K562 (cell line): ENCODE measurements around the gene DNAH10. TPM values are rescaled to one million over a fixed set of nuclear protein-coding genes. Genes with fewer than 3 reads are reported as not detected.
A peak's percentile ranks its signal among the peaks of the same experiment; 100 is the strongest.

Source experiments
- ATAC-seq: fragments of 200-7000 bp; cut with Tn5 transposase; 3 replicates; pipeline ENCODE4 v1.9.1; 2020; ENCODE audit warnings: moderate library complexity
- BruUV-seq: library from RNA; stranded (reverse); fragments of 400-500 nt; replicated peaks from 2 replicates; lab custom pipeline; 2021; lab: Mats Ljungman, UMichigan
- CTCF ChIA-PET: fragments of 300-600 bp; formaldehyde crosslinking; extraction: SDS; loops from one replicate; lab custom pipeline; 2021; ENCODE audit warnings: low intra/inter-chr PET ratio; lab: Yijun Ruan, JAX
- POLR2A ChIA-PET: fragments of 300-600, 350-650 bp; sonication (Branson Sonifier 250); formaldehyde crosslinking; extraction: SDS; loops from one replicate; lab custom pipeline; 2021; ENCODE audit warnings: antibody characterized with exemption, inconsistent platforms; lab: Yijun Ruan, JAX
- DNase-seq, 4 experiments: peaks; one replicate each; pipeline versions ENCODE4 v3.0.0 to v3.0.0-alpha.2; 2011 to 2018; ENCODE audit warnings: low spot score in 3 of 4, mixed read lengths in 3 of 4; ENCODE audit errors: extremely low read depth in 1 of 4
- FAIRE-seq: peaks from 2 replicates; lab custom pipeline; 2011; peaks lifted over from hg19 to GRCh38; lab: Jason Lieb, UNC
- H2AFZ ChIP-seq: 2 replicates; pipeline ENCODE4 v1.6.0; 2011; ENCODE audit warnings: low read depth, low read length, control low read depth, inconsistent platforms
- H3K27ac ChIP-seq: fragments of 200-600 bp; 3 replicates; pipeline ENCODE4 v1.8.0; 2011; ENCODE audit warnings: low read depth, mild to moderate bottlenecking, control low read depth, inconsistent platforms, low read length, moderate library complexity, mixed read lengths; ENCODE audit errors: extremely low read depth
- H3K27me3 ChIP-seq, 2 experiments: fragments of 300-600 bp in 1 of 2; 2 replicates in 1 of 2; 3 replicates in 1 of 2; pipeline versions ENCODE4 v1.6.0 to v1.8.0; 2011; ENCODE audit warnings: inconsistent platforms in 2 of 2, low read length in 2 of 2, mild to moderate bottlenecking in 1 of 2, mixed read lengths in 1 of 2, moderate library complexity in 1 of 2; ENCODE audit not compliant: control insufficient read depth in 2 of 2, insufficient read depth in 2 of 2
- H3K36me3 ChIP-seq: fragments of 300-600 bp; 3 replicates; pipeline ENCODE4 v1.8.0; 2011; ENCODE audit warnings: mild to moderate bottlenecking, low read length, inconsistent platforms; ENCODE audit not compliant: control insufficient read depth, insufficient read depth
- H3K4me1 ChIP-seq, 2 experiments: fragments of 200-600 bp in 1 of 2; replicated peaks in 1 of 2; 2 replicates in 1 of 2; 3 replicates in 1 of 2; pipeline versions ENCODE4 v1.5.1 to v1.8.0; 2011; ENCODE audit warnings: inconsistent platforms in 2 of 2, low read length in 2 of 2, mild to moderate bottlenecking in 1 of 2, mixed read lengths in 1 of 2, moderate library complexity in 1 of 2; ENCODE audit not compliant: control insufficient read depth in 2 of 2, insufficient read depth in 2 of 2
- H3K4me2 ChIP-seq: 2 replicates; pipeline ENCODE4 v1.6.1; 2011; ENCODE audit warnings: low read length, control low read depth, inconsistent platforms, mixed read lengths; ENCODE audit not compliant: insufficient read depth
- H3K4me3 ChIP-seq: fragments of 200-600 bp; sonication (generic), shearing (Covaris generic); 2 replicates; pipeline ENCODE4 v1.5.1; 2016; ENCODE audit warnings: control low read depth, inconsistent platforms
- H3K79me2 ChIP-seq: fragments of 200-600 bp; 3 replicates; pipeline ENCODE4 v1.8.0; 2011; ENCODE audit warnings: low read length, inconsistent platforms; ENCODE audit not compliant: control insufficient read depth, insufficient read depth
- H3K9ac ChIP-seq, 2 experiments: 2 replicates each; pipeline versions ENCODE4 v1.6.0 to v1.6.1; 2011; ENCODE audit warnings: low read depth in 2 of 2, low read length in 2 of 2, control low read depth in 1 of 2, inconsistent platforms in 1 of 2, mild to moderate bottlenecking in 1 of 2, mixed read lengths in 1 of 2; ENCODE audit not compliant: insufficient read depth in 1 of 2
- H3K9me1 ChIP-seq: one replicate; pipeline ENCODE4 v1.6.0; 2011; ENCODE audit warnings: inconsistent platforms, mild to moderate bottlenecking, low read length, moderate library complexity; ENCODE audit not compliant: control insufficient read depth, insufficient read depth
- H3K9me3 ChIP-seq: replicated peaks from 2 replicates; pipeline ENCODE4 v1.5.1; 2011; ENCODE audit warnings: low read depth, low read length, inconsistent platforms; ENCODE audit not compliant: control insufficient read depth, insufficient read depth
- H4K20me1 ChIP-seq: replicated peaks from 2 replicates; pipeline ENCODE4 v1.6.1; 2011; ENCODE audit warnings: low read length, inconsistent platforms, mixed read lengths; ENCODE audit not compliant: control insufficient read depth, insufficient read depth
- CBX2 ChIP-seq: fragments of 200-600 bp; sonication (generic); IDR thresholded peaks from one replicate; pipeline ENCODE4 v1.6.1; 2012; ENCODE audit warnings: mild to moderate bottlenecking, low read length, inconsistent platforms; ENCODE audit not compliant: insufficient read depth, poor library complexity, severe bottlenecking
- CEBPG ChIP-seq, 3 experiments: fragments of 200-800 bp in 1 of 3; sonication (Bioruptor generic) in 1 of 3; sonication (generic) in 1 of 3; formaldehyde crosslinking in 1 of 3; IDR thresholded peaks in 2 of 3; conservative IDR thresholded peaks in 1 of 3; 2 replicates each; pipeline versions ENCODE4 v1.6.1 to v1.8.0; 2016 to 2022; ENCODE audit warnings: missing compliant biosample characterization in 2 of 3, missing genetic modification characterization in 2 of 3, mild to moderate bottlenecking in 1 of 3, missing genetic modification reagents in 1 of 3
- FOXP1 ChIP-seq: sonication (generic); formaldehyde crosslinking; IDR thresholded peaks from 2 replicates; pipeline ENCODE4 v1.8.0; 2022; ENCODE audit warnings: mild to moderate bottlenecking, missing genetic modification reagents
- HMGN3 ChIP-seq: IDR thresholded peaks from 2 replicates; pipeline ENCODE4 v1.6.1; 2011; ENCODE audit warnings: borderline replicate concordance, low read depth, mild to moderate bottlenecking, mixed read lengths, low read length; ENCODE audit not compliant: insufficient read length; ENCODE audit errors: extremely low read depth
- KDM5B ChIP-seq: fragments of 200-600 bp; sonication (generic); IDR thresholded peaks from 2 replicates; pipeline ENCODE4 v1.6.1; 2012; ENCODE audit warnings: low read depth, mild to moderate bottlenecking, moderate library complexity, low read length, control low read depth, inconsistent platforms; ENCODE audit not compliant: insufficient replicate concordance
- KLF10 ChIP-seq: fragments of 250-450 bp; sonication (Bioruptor Pico); IDR thresholded peaks from 2 replicates; pipeline ENCODE4 v1.6.1; 2021; ENCODE audit warnings: matching md5 sums
- MIER1 ChIP-seq: fragments of 450-650 bp; IDR thresholded peaks from 2 replicates; pipeline ENCODE4 v1.6.1; 2016; ENCODE audit warnings: antibody characterized with exemption, mild to moderate bottlenecking, low read depth
- MTA1 ChIP-seq: fragments of 450-650 bp; IDR thresholded peaks from 2 replicates; pipeline ENCODE4 v1.6.1; 2017; ENCODE audit warnings: borderline replicate concordance
- RBM15 ChIP-seq: fragments of 200-400 bp; formaldehyde crosslinking; IDR thresholded peaks from 2 replicates; pipeline ENCODE4 v1.6.1; 2018; ENCODE audit warnings: mild to moderate bottlenecking, low read length, moderate library complexity; ENCODE audit not compliant: insufficient read depth
- TAF15 ChIP-seq: fragments of 200-400 bp; formaldehyde crosslinking; IDR thresholded peaks from 2 replicates; pipeline ENCODE4 v1.6.1; 2017; ENCODE audit warnings: mild to moderate bottlenecking, low read depth, low read length, moderate library complexity
- TCF3 ChIP-seq: sonication (generic); formaldehyde crosslinking; IDR thresholded peaks from 2 replicates; pipeline ENCODE4 v1.4.0; 2020; ENCODE audit warnings: mild to moderate bottlenecking, missing genetic modification reagents
- ZNF165 ChIP-seq: fragments of 250-450 bp; sonication (Bioruptor Pico); IDR thresholded peaks from 2 replicates; pipeline ENCODE4 v1.4.0; 2020; ENCODE audit warnings: borderline replicate concordance
- ZNF445 ChIP-seq: fragments of 250-450 bp; sonication (Bioruptor Pico); IDR thresholded peaks from 2 replicates; pipeline ENCODE4 v1.4.0; 2020; ENCODE audit warnings: low read depth, mild to moderate bottlenecking, moderate library complexity
- ZNF707 ChIP-seq: fragments of 250-450 bp; sonication (Bioruptor Pico); conservative IDR thresholded peaks from 2 replicates; pipeline ENCODE4 v1.8.0; 2022; ENCODE audit warnings: inconsistent platforms, mild to moderate bottlenecking, moderate library complexity
- WGBS: fragments of 100-300 bp; shearing (Covaris generic); methylation state at CpG from one replicate; pipeline ENCODE4 v1.1.6; 2016; ENCODE audit warnings: low coverage, mixed read lengths; ENCODE audit not compliant: insufficient coverage; ENCODE audit errors: missing lambda C conversion rate; 5-methylcytosine and 5-hydroxymethylcytosine counted together
- in situ Hi-C: fragments of 300-500 bp; cut with MboI; formaldehyde crosslinking; loops from 4 replicates; pipeline ENCODE4 v1.15.0; 2018; ENCODE audit warnings: inconsistent platforms, mixed read lengths
- intact Hi-C: fragments of 100-400 bp; cut with micrococcal nuclease; formaldehyde crosslinking; loops from 2 replicates; pipeline ENCODE4 v1.14.2; 2022
- polyA plus RNA-seq, 8 experiments: library from polyadenylated mRNA; depleted of rRNA in 4 of 8; stranded (reverse) in 5 of 8; unstranded in 3 of 8; fragments of >200 nt; fragmentation: Nextera tagmentation in 2 of 8; fragmentation: Illumina TruSeq in 1 of 8; extraction: Ambion mirVana in 2 of 8; extraction: Trizol in 1 of 8; gene quantifications; 2 replicates each; pipeline versions ENCODE4 v1.2.1 to v1.2.3, GENCODE V29; 2011 to 2014; ENCODE audit warnings: inconsistent platforms in 1 of 8, missing spikeins in 1 of 8
- total RNA-seq, 7 experiments: library from RNA; depleted of rRNA in 6 of 7; stranded (reverse); fragments of >200 nt in 6 of 7; fragmentation: Illumina TruSeq in 2 of 7; extraction: Trizol in 2 of 7; gene quantifications; 2 replicates each; pipeline versions ENCODE4 v1.2.1 to v1.2.3, GENCODE V29; 2011 to 2021; ENCODE audit warnings: low replicate concordance in 1 of 7
- TF ChIP-seq, protein P1 (sequence below): fragments of 150-350 bp; conservative IDR thresholded peaks from 2 replicates; pipeline ENCODE4 v1.6.1; 2014; ENCODE audit warnings: low read length

The DNAH10 gene
- total and polyA plus RNA-seq, 9 of the 15 experiments (the other 6 are each of a cell fraction or from before 2014, with no cell fraction given) = 0.01 to 0.06 (median 0.04) TPM; not detected in 1

DNA sequence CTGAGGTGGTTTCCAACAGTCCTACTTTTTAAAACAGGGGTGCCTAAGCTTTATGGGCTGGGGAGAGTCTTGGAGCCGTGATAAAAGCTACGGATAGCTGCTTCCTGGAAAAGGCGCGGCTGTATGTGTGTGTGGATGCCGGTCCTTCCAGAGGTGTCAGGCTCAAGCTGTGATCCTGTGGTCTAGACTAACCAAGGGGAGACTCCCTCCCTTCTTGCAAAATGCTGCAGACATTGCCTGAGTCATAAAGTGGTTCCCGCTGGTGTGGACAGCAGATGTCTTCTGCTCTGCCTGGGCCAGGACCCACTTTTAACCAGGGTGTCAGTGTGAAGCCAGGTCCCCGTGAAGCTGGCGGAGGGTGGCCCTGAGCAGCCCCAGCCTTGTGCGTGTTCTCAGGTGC lies 172.7 kb downstream of the DNAH10 start:
- Histone ChIP-seq H2AFZ (no peak overlapping the region), H4K20me1 (peaks cover 16% of the 10 kb centered on the region), H3K4me3 (no peak overlapping the region), H3K9me3 (no peaks in the 10 kb centered on the region), H3K4me1 (peaks cover 0 to 3% of the 10 kb centered on the region in 2 experiments; a peak in 4 of 5 replicates), H3K4me2 (no peak overlapping the region; the same call in 1 of the 2 replicates), H3K9me1 (no peaks in the 10 kb centered on the region), H3K27me3 (peaks cover 60 to 95% of the 10 kb centered on the region in 2 experiments), H3K36me3 (no peaks in the 10 kb centered on the region), H3K9ac (no peak overlapping the region; a peak in 1 of 4 replicates), H3K79me2 (no peaks in the 10 kb centered on the region), H3K27ac (no peak overlapping the region)
- CTCF ChIA-PET = no interaction called here
- FAIRE-seq (peak; percentile 56), DNase-seq (peak in 3 of 4 experiments; percentile 29 to 30 (median 30)), ATAC-seq (peak; percentile 60)
- in situ Hi-C loops = no loop called here
- WGBS = 3% methylated on average over 8 of the region's 9 CpGs
- no TSS peak for BruUV-seq
- POLR2A ChIA-PET = no interaction called here
- intact Hi-C loops = no loop called here
- TF ChIP-seq CEBPG (CRISPR knock-in tag; IDR thresholded peaks at IDR 0.05) (peak; percentile 36; the same call in 1 of the 2 replicates), CEBPG (tag; conservative IDR thresholded peaks at IDR 0.05 in 1 of 2, IDR thresholded peaks at IDR 0.05 in 1 of 2) (no peak), RBM15 (no peak), MTA1 (no peak), ZNF707 (no peak), CBX2 (no peak), FOXP1 (CRISPR knock-in tag) (no peak), KDM5B (no peak), MIER1 (no peak), ZNF165 (CRISPR knock-in tag) (no peak), TCF3 (peak; percentile 24; the same call in 1 of the 2 replicates), KLF10 (no peak), HMGN3 (no peak), TAF15 (no peak), ZNF445 (CRISPR knock-in tag) (no peak)
- TF ChIP-seq, protein P1, sequence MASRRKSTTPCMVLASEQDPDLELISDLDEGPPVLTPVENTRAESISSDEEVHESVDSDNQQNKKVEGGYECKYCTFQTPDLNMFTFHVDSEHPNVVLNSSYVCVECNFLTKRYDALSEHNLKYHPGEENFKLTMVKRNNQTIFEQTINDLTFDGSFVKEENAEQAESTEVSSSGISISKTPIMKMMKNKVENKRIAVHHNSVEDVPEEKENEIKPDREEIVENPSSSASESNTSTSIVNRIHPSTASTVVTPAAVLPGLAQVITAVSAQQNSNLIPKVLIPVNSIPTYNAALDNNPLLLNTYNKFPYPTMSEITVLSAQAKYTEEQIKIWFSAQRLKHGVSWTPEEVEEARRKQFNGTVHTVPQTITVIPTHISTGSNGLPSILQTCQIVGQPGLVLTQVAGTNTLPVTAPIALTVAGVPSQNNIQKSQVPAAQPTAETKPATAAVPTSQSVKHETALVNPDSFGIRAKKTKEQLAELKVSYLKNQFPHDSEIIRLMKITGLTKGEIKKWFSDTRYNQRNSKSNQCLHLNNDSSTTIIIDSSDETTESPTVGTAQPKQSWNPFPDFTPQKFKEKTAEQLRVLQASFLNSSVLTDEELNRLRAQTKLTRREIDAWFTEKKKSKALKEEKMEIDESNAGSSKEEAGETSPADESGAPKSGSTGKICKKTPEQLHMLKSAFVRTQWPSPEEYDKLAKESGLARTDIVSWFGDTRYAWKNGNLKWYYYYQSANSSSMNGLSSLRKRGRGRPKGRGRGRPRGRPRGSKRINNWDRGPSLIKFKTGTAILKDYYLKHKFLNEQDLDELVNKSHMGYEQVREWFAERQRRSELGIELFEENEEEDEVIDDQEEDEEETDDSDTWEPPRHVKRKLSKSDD = no peak
